Muscle layer of colon (tissue), 2 donors: Measurements from ENCODE around the gene INPP5E.

Experiments
- H3K27ac ChIP-seq: one replicate; pipeline ENCODE4 v1.7.0; 2013; ENCODE audit warnings: low read depth, mild to moderate bottlenecking, low read length, moderate library complexity
- H3K27me3 ChIP-seq, 2 donors: one replicate each; pipeline ENCODE4 v1.7.0; 2013; ENCODE audit warnings: low read length in 2 of 2, mild to moderate bottlenecking in 2 of 2; ENCODE audit not compliant: insufficient read depth in 2 of 2, control insufficient read depth in 1 of 2
- H3K36me3 ChIP-seq: one replicate; pipeline ENCODE4 v1.7.0; 2013; ENCODE audit warnings: mild to moderate bottlenecking, low read length; ENCODE audit not compliant: insufficient read depth
- H3K4me1 ChIP-seq: one replicate; pipeline ENCODE4 v1.7.0; 2013; ENCODE audit warnings: mild to moderate bottlenecking, low read length; ENCODE audit not compliant: insufficient read depth
- H3K4me3 ChIP-seq, 2 donors: one replicate each; pipeline ENCODE4 v1.7.0; 2013; ENCODE audit warnings: low read length in 2 of 2, low read depth in 1 of 2, mild to moderate bottlenecking in 1 of 2, moderate library complexity in 1 of 2
- H3K9ac ChIP-seq: one replicate; pipeline ENCODE4 v1.7.0; 2013; ENCODE audit warnings: low read length
- H3K9me3 ChIP-seq: one replicate; pipeline ENCODE4 v1.7.0; 2013; ENCODE audit warnings: mild to moderate bottlenecking, low read length
- donor health status: abdominal sarcoma.
- donor health status: Adenocarcinoma of cecum.

Gene INPP5E

DNA sequence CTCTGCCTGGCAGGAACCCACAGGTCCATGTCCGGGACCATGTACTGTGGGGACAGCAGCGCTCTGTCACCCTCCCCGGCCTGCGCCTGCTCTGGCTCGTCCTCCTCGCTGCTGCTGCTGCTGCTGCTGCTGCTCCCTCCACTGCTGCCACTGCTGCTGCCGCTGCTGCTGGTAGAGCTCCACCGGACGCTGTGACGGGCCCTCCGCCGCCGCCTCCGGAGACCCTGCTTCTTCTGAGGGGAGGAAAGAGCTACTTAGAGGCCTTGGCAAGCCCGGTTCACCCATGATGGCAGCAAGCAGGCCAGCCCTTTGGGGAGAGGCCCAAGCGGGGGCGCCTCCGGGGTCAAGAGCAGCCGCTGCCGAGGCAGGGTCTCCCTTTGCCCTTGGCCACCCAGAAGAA lies 56.2 kb downstream of the INPP5E start:
- H3K27me3 ChIP-seq, result no peaks in the 10 kb centered on the region
- peaks cover 25% of the 10 kb centered on the region for H3K36me3 ChIP-seq
- H3K4me3 ChIP-seq, result no peak overlapping the region
- H3K27ac ChIP-seq, result no peak overlapping the region
- no peaks in the 10 kb centered on the region for H3K9me3 ChIP-seq
- no peaks in the 10 kb centered on the region for H3K4me1 ChIP-seq
- no peak overlapping the region for H3K9ac ChIP-seq

DNA sequence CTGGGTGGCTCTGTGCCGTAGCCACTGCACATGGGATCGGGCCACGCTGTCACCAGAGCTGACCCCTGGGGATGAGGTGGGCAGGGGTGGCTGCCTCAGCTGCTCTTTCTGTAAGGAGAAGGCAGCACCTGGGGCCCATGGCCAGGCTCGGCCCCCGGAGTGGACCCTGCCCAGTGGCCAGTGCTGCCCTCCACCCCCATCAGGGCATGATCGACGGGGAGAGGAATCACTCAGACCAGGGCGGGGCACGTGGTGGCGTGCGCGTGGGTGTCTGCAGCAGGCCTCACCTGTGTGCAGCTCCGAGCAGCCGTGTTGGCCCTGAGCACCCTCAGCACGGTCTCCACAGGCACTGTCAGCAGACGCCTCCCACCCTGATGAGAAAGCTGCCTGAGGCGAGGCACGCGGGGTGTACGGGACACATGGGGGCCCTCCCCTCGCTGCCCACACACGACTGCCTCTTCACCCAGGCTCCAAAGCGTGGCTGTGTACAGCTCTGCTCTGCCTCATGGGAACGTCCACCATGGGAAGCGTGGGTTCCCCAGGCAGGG lies 57.6 kb downstream of the INPP5E start:
- Histone ChIP-seq H3K9me3 (no peaks in the 10 kb centered on the region), H3K9ac (no peak overlapping the region), H3K27me3 (no peaks in the 10 kb centered on the region), H3K27ac (no peak overlapping the region), H3K4me1 (no peaks in the 10 kb centered on the region), H3K4me3 (no peak overlapping the region), H3K36me3 (peaks cover 13% of the 10 kb centered on the region)

DNA sequence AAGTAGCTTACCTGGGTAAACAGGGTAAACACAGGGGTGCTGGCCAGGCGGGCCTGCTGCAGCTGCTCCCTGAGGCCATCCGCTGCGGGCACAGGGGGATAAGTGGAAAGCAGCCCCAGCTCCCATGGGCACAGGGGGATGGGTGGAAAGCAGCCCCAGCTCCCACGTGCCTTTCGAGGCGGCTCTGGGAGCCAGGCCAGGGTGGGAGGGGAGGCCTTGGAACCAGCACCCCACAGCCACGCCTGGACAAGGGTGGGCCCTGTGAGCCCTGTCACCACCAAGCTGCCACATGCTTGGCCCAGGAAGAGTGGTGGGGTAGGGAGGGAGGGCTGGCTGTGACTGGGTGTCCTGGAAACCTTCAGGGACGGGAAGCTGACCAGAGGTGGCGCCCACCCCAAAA lies 58.3 kb downstream of the INPP5E start:
- no peak overlapping the region for H3K27ac ChIP-seq
- H3K4me1 ChIP-seq, result no peaks in the 10 kb centered on the region
- no peak overlapping the region for H3K4me3 ChIP-seq
- no peak overlapping the region for H3K9ac ChIP-seq
- peaks cover 13% of the 10 kb centered on the region for H3K36me3 ChIP-seq
- H3K9me3 ChIP-seq, result no peaks in the 10 kb centered on the region
- no peaks in the 10 kb centered on the region for H3K27me3 ChIP-seq

DNA sequence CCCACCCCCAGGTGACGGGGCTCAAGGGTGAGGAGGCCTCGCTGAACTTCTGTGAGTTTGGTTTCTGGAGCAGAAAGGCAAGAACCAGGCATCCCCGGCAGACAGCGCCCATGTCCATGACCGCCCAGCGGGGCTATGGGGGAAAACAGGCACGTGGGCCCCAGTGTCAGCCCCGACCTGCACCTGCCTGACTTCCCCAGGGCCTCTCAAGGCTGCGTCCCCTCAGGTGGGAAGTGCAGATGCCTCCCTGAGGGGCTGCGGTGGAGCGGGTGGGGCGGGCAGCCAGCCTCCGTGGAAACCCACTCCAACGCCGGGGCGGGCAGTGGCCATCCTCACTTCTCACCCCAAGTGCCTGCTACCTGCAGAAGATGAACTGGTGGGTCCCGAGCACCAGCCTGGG lies 59.3 kb downstream of the INPP5E start:
- Histone ChIP-seq H3K9me3 (no peaks in the 10 kb centered on the region), H3K27ac (no peak overlapping the region), H3K36me3 (peaks cover 13% of the 10 kb centered on the region), H3K4me3 (no peak overlapping the region), H3K9ac (no peak overlapping the region), H3K27me3 (no peaks in the 10 kb centered on the region), H3K4me1 (no peaks in the 10 kb centered on the region)

DNA sequence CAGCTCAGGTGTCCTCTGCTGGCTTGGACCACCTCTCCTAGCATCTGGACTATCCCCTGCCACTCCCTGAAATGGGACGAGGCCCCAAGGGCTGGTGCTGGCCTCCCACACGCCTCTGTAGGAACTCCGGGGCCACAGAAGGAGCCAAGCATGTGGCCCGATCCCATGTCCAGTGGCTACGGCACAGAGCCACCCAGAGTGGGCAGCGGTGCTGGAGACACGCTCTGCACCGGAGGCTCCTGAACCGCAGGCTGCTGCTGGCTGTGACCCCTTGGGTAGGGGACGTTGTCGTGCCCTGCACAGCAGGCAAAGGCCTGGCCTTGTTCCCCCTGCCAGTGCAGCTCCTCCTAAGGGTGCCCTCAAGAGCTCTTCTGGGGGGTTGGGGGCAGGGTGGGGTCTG lies 59.8 kb downstream of the INPP5E start:
- no peaks in the 10 kb centered on the region for H3K4me1 ChIP-seq
- no peaks in the 10 kb centered on the region for H3K27me3 ChIP-seq
- no peak overlapping the region for H3K9ac ChIP-seq
- no peak overlapping the region for H3K4me3 ChIP-seq
- no peak overlapping the region for H3K27ac ChIP-seq
- H3K36me3 ChIP-seq, result peaks cover 9% of the 10 kb centered on the region
- H3K9me3 ChIP-seq, result no peaks in the 10 kb centered on the region

DNA sequence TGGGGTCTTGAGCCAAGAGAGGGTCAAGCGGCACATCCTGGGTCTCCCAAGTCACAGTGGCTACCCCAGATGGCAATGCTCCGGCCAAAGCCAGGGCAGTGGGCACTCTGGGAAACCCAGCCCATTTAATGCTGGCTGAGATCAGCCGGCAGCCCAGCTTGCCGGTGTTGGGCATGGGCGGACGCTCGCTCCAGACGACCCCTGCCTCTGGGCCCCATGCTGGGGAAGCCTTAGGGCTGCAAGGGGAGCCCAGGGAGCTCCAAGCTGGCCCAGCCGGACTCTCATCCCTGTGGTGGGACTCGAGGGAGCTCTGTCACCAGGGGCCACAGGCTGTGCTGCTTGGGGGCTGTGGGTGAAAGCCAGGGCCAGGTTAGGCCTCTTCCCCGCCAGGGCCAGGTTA lies 60.2 kb downstream of the INPP5E start:
- H3K4me3 ChIP-seq, result no peak overlapping the region
- no peak overlapping the region for H3K9ac ChIP-seq
- H3K27me3 ChIP-seq, result no peaks in the 10 kb centered on the region
- H3K4me1 ChIP-seq, result no peaks in the 10 kb centered on the region
- H3K9me3 ChIP-seq, result no peaks in the 10 kb centered on the region
- no peak overlapping the region for H3K27ac ChIP-seq
- H3K36me3 ChIP-seq, result peaks cover 7% of the 10 kb centered on the region

DNA sequence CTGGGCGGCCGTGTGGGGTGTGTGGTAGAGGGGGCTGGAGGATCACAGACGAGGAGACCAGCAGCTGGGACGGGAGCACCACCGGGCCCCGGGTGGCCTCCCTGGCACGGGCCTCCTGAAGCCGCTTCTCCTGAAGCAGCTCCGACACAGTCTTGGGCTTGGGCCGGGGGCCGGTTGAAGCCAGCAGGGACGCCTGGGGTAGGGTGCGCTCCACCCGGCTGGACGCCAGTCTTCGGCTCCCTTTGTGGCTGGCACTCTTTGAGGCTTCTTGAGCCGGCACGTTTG lies 60.7 kb downstream of the INPP5E start:
- no peak overlapping the region for H3K4me3 ChIP-seq
- no peaks in the 10 kb centered on the region for H3K4me1 ChIP-seq
- no peaks in the 10 kb centered on the region for H3K27me3 ChIP-seq
- peaks cover 7% of the 10 kb centered on the region for H3K36me3 ChIP-seq
- no peaks in the 10 kb centered on the region for H3K9me3 ChIP-seq
- no peak overlapping the region for H3K9ac ChIP-seq
- no peak overlapping the region for H3K27ac ChIP-seq
